Dermis microvascular lymphatic vessel endothelial cell (primary cell): ENCODE data around the gene DRC3. TPM values are rescaled to one million over a fixed set of nuclear protein-coding genes. Genes with fewer than 3 reads are reported as not detected.
A peak's percentile ranks its signal among the peaks of the same experiment; 100 is the strongest.
"Not testable (repeated sequence)": the region's sequence is repeated elsewhere in the genome, so short reads cannot be mapped to it uniquely, and the experiment has no call there.

Source experiments
- DNase-seq, 2 donors: peaks; one replicate each; pipeline versions ENCODE4 v3.0.0 to v3.0.0-alpha.2; 2010; ENCODE audit warnings: low read depth in 2 of 2
- total RNA-seq: library from RNA; depleted of rRNA; stranded (reverse); fragments of >200 nt; gene quantifications from 2 replicates; pipeline ENCODE4 v1.2.1, GENCODE V29; 2014

DRC3 gene
- total RNA-seq, 1 donor from 2014 or later, result 1.5 TPM

GRCh38 chr17:17993366-17993765 lies 20.7 kb downstream of the DRC3 start:
- DNase-seq, result no peak

- no peak for DNase-seq
Measured at GRCh38 chr17:17993852-17994251, 21.2 kb downstream of the DRC3 start.

GRCh38 chr17:17994271-17995069 lies 21.8 kb downstream of the DRC3 start:
- DNase-seq, result peak in 1 of 2 donors; percentile 49

- not testable (repeated sequence) for DNase-seq
Measured at GRCh38 chr17:17995887-17996286, 23.2 kb downstream of the DRC3 start.

- DNase-seq, result no peak
Measured at GRCh38 chr17:17998934-17999333, 26.3 kb downstream of the DRC3 start.

- DNase-seq, result no peak
Measured at GRCh38 chr17:17999364-18000029, 26.8 kb downstream of the DRC3 start.

- DNase-seq, result no peak
Measured at GRCh38 chr17:18000030-18000408, 27.4 kb downstream of the DRC3 start.

- no peak for DNase-seq
Measured at GRCh38 chr17:18002171-18002570, 29.5 kb downstream of the DRC3 start.

GRCh38 chr17:18004345-18004744 lies 31.7 kb downstream of the DRC3 start:
- no peak for DNase-seq

- DNase-seq, result no peak
Measured at GRCh38 chr17:18004884-18005305, 32.2 kb downstream of the DRC3 start.

GRCh38 chr17:18005496-18005895 lies 32.8 kb downstream of the DRC3 start:
- DNase-seq, result no peak

GRCh38 chr17:18006495-18007239 lies 34.0 kb downstream of the DRC3 start:
- no peak for DNase-seq

GRCh38 chr17:18008496-18009268 lies 36.0 kb downstream of the DRC3 start:
- no peak for DNase-seq

- DNase-seq, result no peak
Measured at GRCh38 chr17:18009609-18010420, 37.2 kb downstream of the DRC3 start.

GRCh38 chr17:18011286-18011685 lies 38.6 kb downstream of the DRC3 start:
- no peak for DNase-seq

GRCh38 chr17:18014006-18014405 lies 41.3 kb downstream of the DRC3 start:
- DNase-seq, result no peak

GRCh38 chr17:18015593-18015992 lies 42.9 kb downstream of the DRC3 start:
- no peak for DNase-seq

GRCh38 chr17:18016426-18016825 lies 43.8 kb downstream of the DRC3 start:
- DNase-seq, result no peak

- peak; percentile 48 to 70 for DNase-seq
Measured at GRCh38 chr17:18017958-18018357, 45.3 kb downstream of the DRC3 start.

GRCh38 chr17:18018411-18018921 lies 45.8 kb downstream of the DRC3 start:
- DNase-seq, result no peak

- DNase-seq, result no peak
Measured at GRCh38 chr17:18019838-18020154, 47.1 kb downstream of the DRC3 start.
